Glutamatergic neuron (in vitro differentiated cells): ENCODE results near the gene PLA2G1B. TPM values are rescaled to one million over a fixed set of nuclear protein-coding genes. Genes with fewer than 3 reads are reported as not detected.

Experiments
- DNase-seq: peaks from one replicate; pipeline ENCODE4 v3.0.0; 2022
- H3K27ac Mint-ChIP-seq: one replicate; pipeline ENCODE4 v1.8.0; 2020; ENCODE audit warnings: mild to moderate bottlenecking, mixed read lengths, inconsistent platforms; ENCODE audit not compliant: unreplicated experiment
- H3K27me3 Mint-ChIP-seq: one replicate; pipeline ENCODE4 v1.8.0; 2020; ENCODE audit warnings: mild to moderate bottlenecking, moderate library complexity, mixed read lengths, inconsistent platforms; ENCODE audit not compliant: unreplicated experiment
- H3K36me3 Mint-ChIP-seq: one replicate; pipeline ENCODE4 v1.8.0; 2020; ENCODE audit warnings: mild to moderate bottlenecking, mixed read lengths, inconsistent platforms; ENCODE audit not compliant: unreplicated experiment
- H3K4me1 Mint-ChIP-seq: one replicate; pipeline ENCODE4 v1.8.0; 2020; ENCODE audit warnings: mild to moderate bottlenecking, low read depth, mixed read lengths, inconsistent platforms; ENCODE audit not compliant: unreplicated experiment
- H3K4me3 Mint-ChIP-seq: one replicate; pipeline ENCODE4 v1.8.0; 2020; ENCODE audit warnings: mild to moderate bottlenecking, mixed read lengths, inconsistent platforms; ENCODE audit not compliant: unreplicated experiment
- H3K9me3 Mint-ChIP-seq: one replicate; pipeline ENCODE4 v1.8.0; 2020; ENCODE audit warnings: mild to moderate bottlenecking, moderate library complexity, mixed read lengths, inconsistent platforms; ENCODE audit not compliant: unreplicated experiment
- CTCF ChIP-seq: fragments of 200-600 bp; sonication (generic); IDR thresholded peaks from one replicate; pipeline ENCODE4 v1.5.0; 2021; ENCODE audit not compliant: partially characterized antibody, unreplicated experiment
- total RNA-seq: library from RNA; stranded (reverse); fragmentation: NEBNext Ultra II Directional; extraction: Animal tissue kit (Norgen Biotek cat#: 25700); gene quantifications from one replicate; pipeline ENCODE4 v1.2.1, GENCODE V29; 2021; ENCODE audit not compliant: unreplicated experiment

PLA2G1B gene
- total RNA-seq, 1 donor from 2014 or later: not detected

GRCh38 chr12:120353136-120353535, 25.6 kb upstream of the PLA2G1B start:
- peaks cover 10% of the 10 kb centered on the region for H3K9me3 Mint-ChIP-seq
- peaks cover 7% of the 10 kb centered on the region for H3K36me3 Mint-ChIP-seq
- no peak for DNase-seq
- no peak for TF ChIP-seq CTCF
- H3K4me3 Mint-ChIP-seq: no peak overlapping the region
- peaks cover 4% of the 10 kb centered on the region for H3K27me3 Mint-ChIP-seq
- no peak overlapping the region for H3K27ac Mint-ChIP-seq
- H3K4me1 Mint-ChIP-seq: peaks cover 15% of the 10 kb centered on the region

- H3K36me3 Mint-ChIP-seq: peaks cover 6% of the 10 kb centered on the region
- peaks cover 6% of the 10 kb centered on the region for H3K9me3 Mint-ChIP-seq
- H3K27me3 Mint-ChIP-seq: peaks cover 4% of the 10 kb centered on the region
- H3K27ac Mint-ChIP-seq: no peak overlapping the region
- TF ChIP-seq CTCF: no peak
- peaks cover 9% of the 10 kb centered on the region for H3K4me1 Mint-ChIP-seq
- H3K4me3 Mint-ChIP-seq: no peak overlapping the region
- no peak for DNase-seq
Measured at GRCh38 chr12:120352117-120352516, 24.5 kb upstream of the PLA2G1B start.

- no peak for DNase-seq
- H3K9me3 Mint-ChIP-seq: peaks cover 3% of the 10 kb centered on the region
- H3K36me3 Mint-ChIP-seq: peaks cover 6% of the 10 kb centered on the region
- H3K4me1 Mint-ChIP-seq: no peaks in the 10 kb centered on the region
- no peak for TF ChIP-seq CTCF
- no peak overlapping the region for H3K27ac Mint-ChIP-seq
- H3K27me3 Mint-ChIP-seq: peaks cover 2% of the 10 kb centered on the region
- no peak overlapping the region for H3K4me3 Mint-ChIP-seq
Measured at GRCh38 chr12:120350576-120351350, 23.2 kb upstream of the PLA2G1B start.

GRCh38 chr12:120347766-120348165, 20.2 kb upstream of the PLA2G1B start:
- Mint-ChIP-seq H3K4me1 (no peaks in the 10 kb centered on the region), H3K4me3 (no peak overlapping the region), H3K36me3 (no peaks in the 10 kb centered on the region), H3K27ac (no peak overlapping the region), H3K27me3 (peaks cover 2% of the 10 kb centered on the region), H3K9me3 (peaks cover 1% of the 10 kb centered on the region)
- no peak for TF ChIP-seq CTCF
- no peak for DNase-seq

- Mint-ChIP-seq H3K4me3 (no peak overlapping the region), H3K27me3 (peaks cover 2% of the 10 kb centered on the region), H3K36me3 (no peaks in the 10 kb centered on the region), H3K4me1 (no peaks in the 10 kb centered on the region), H3K9me3 (peaks cover 1% of the 10 kb centered on the region), H3K27ac (no peak overlapping the region)
- no peak for DNase-seq
- peak; percentile 59 for TF ChIP-seq CTCF
Measured at GRCh38 chr12:120346681-120347080, 19.1 kb upstream of the PLA2G1B start.
